NT2/D1 (cell line): ENCODE data around the gene CD2.

Experiments
- DNase-seq: peaks from one replicate; pipeline ENCODE4 v3.0.0-alpha.2; 2011; ENCODE audit warnings: low read depth, low spot score
- H3K27me3 ChIP-seq: 2 replicates; pipeline ENCODE4 v1.6.0; 2011; ENCODE audit warnings: mild to moderate bottlenecking; ENCODE audit not compliant: insufficient read length, insufficient read depth
- H3K36me3 ChIP-seq: 2 replicates; pipeline ENCODE4 v1.6.1; 2011; ENCODE audit warnings: mild to moderate bottlenecking, low read length, mixed read lengths; ENCODE audit not compliant: insufficient read depth, insufficient read length
- H3K4me1 ChIP-seq: 2 replicates; pipeline ENCODE4 v1.5.1; 2011; ENCODE audit not compliant: insufficient read depth, insufficient read length
- H3K4me3 ChIP-seq: 2 replicates; pipeline ENCODE4 v1.5.1; 2011; ENCODE audit warnings: low read depth; ENCODE audit not compliant: insufficient read length
- H3K9ac ChIP-seq: 2 replicates; pipeline ENCODE4 v1.6.0; 2011; ENCODE audit warnings: low read depth; ENCODE audit not compliant: insufficient read length
- H3K9me3 ChIP-seq: 2 replicates; pipeline ENCODE4 v1.5.1; 2011; ENCODE audit warnings: mild to moderate bottlenecking, low read length; ENCODE audit not compliant: insufficient read depth
- SUZ12 ChIP-seq: IDR thresholded peaks from 2 replicates; pipeline ENCODE4 v1.6.1; 2011; ENCODE audit not compliant: insufficient read length, insufficient read depth; ENCODE audit errors: extremely low read depth
- YY1 ChIP-seq: IDR thresholded peaks from 2 replicates; pipeline ENCODE4 v1.6.1; 2011; ENCODE audit not compliant: insufficient read length, insufficient read depth
- ZNF274 ChIP-seq: IDR thresholded peaks from 2 replicates; pipeline ENCODE4 v1.6.1; 2011; ENCODE audit warnings: mild to moderate bottlenecking, low read depth, low read length

The CD2 gene

GRCh38 chr1:116721451-116722007 lies 32.7 kb upstream of the CD2 start:
- Histone ChIP-seq H3K4me1 (no peaks in the 10 kb centered on the region), H3K9ac (no peak overlapping the region), H3K9me3 (peaks cover 8% of the 10 kb centered on the region; the same call in 1 of the 2 replicates), H3K27me3 (no peaks in the 10 kb centered on the region), H3K36me3 (no peaks in the 10 kb centered on the region), H3K4me3 (no peak overlapping the region)
- no peak for DNase-seq
- TF ChIP-seq YY1, result no peak
- no peak for TF ChIP-seq ZNF274
- no peak for TF ChIP-seq SUZ12

- Histone ChIP-seq H3K36me3 (no peaks in the 10 kb centered on the region), H3K4me1 (no peaks in the 10 kb centered on the region), H3K4me3 (no peak overlapping the region), H3K9ac (no peak overlapping the region), H3K27me3 (no peaks in the 10 kb centered on the region), H3K9me3 (peaks cover 5% of the 10 kb centered on the region; the same call in 1 of the 2 replicates)
- no peak for DNase-seq
- TF ChIP-seq YY1 (no peak), SUZ12 (no peak), ZNF274 (no peak)
Observed at GRCh38 chr1:116722016-116722838, 32.0 kb upstream of the CD2 start.

DNA sequence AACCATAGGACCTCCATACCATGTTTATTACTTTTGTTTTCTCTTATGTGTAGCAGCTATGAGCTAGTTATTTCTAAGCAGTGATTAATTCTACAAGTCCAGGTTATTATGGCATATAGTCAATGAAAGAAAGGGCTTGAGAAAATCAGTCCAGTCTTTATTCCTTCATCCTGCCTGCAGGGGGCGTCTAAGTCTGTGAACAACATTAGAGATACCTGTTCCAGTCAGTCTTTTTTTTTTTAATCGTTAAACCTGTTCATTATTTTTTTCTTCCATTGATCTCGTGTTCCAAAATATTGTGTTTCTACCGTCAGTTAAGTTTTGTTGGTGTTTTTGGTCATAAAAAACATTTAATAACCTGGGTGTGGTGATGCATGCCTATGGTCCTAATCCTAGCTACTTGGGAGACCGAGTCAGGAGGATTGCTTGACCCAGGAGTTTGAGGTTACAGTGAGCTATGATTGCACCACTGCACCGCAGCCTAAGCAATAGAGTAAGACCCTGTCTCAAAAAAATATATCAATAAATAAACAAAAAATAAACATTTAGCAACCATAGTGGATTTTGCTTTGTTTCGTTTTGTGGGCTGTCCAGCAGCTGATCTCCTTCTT lies 29.4 kb upstream of the CD2 start:
- Histone ChIP-seq H3K27me3 (no peaks in the 10 kb centered on the region), H3K9ac (no peak overlapping the region), H3K4me3 (no peak overlapping the region), H3K4me1 (no peaks in the 10 kb centered on the region), H3K36me3 (no peaks in the 10 kb centered on the region), H3K9me3 (no peaks in the 10 kb centered on the region)
- DNase-seq, result peak; percentile 63
- TF ChIP-seq YY1 (no peak), SUZ12 (no peak), ZNF274 (no peak)

DNA sequence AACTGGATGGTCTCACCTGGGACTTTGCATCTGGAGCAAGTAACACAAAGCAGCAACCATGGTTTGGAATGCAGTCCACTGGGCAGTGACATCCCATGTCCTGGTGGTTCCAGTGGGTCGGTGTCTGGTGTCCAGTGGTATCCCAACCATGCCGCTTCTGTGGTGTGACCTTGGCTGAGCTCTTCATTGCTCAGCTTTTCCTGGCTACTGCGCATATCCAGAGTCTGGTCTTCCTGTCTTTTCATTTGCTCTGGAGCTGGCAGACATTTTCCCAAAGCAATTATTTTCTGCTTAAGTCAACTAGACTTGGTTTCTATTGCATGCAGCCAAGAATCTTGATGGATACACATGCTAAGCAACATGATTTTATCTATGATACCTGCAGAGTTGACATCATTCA lies 28.4 kb upstream of the CD2 start:
- H3K9ac ChIP-seq, result no peak overlapping the region

DNA sequence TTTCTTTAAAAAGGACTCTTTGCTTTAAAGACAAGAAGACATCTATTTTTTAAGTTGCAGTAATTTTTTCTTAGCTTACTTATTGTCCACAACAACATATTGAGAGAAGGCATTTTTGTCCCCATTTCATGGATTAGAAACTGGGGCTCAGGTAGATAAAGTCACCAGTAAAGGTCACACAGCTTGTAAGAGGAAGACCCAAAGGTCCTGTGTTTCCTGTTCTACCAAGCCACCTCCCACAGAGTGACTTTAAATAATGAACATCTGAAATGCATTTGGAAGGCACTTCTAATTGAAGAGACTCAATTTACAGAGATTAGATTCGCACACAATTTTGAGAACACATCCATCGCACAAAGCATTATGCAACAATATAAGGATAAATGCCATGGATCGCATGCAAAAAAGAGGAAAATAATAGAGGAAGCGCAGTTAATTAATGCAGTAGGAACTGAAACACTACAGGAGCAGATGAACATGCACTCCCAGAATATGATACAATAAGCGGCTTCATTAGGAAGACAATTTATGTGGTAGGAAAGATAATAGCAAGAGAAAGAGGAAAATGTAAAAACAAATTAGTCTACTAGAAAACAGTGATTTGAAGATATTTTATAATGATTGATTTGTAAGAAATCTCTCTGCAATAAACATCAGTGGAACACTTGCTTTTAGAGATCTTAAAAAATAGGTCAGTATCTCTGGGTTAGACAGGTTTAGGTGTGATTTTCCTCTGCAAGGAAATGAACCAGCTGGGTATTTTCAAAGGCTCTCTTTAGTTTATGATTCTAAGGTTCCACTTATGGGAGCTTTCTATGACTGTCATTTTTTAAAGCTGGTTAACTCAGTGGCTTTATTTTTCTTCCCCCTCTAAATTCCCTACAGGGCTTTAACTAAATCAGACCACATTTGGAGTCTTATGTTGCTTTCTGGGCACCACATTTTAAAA lies 27.1 kb upstream of the CD2 start:
- no peak for DNase-seq
- H3K9ac ChIP-seq, result no peak overlapping the region

More for the DNA sequence above, 28.4 kb upstream of the CD2 start:
- Histone ChIP-seq H3K27me3 (no peaks in the 10 kb centered on the region), H3K4me3 (no peak overlapping the region), H3K9me3 (no peaks in the 10 kb centered on the region), H3K36me3 (no peaks in the 10 kb centered on the region), H3K4me1 (no peaks in the 10 kb centered on the region)
- no peak for DNase-seq
- TF ChIP-seq ZNF274 (no peak), SUZ12 (no peak), YY1 (no peak)

GRCh38 chr1:116731439-116731838 lies 22.8 kb upstream of the CD2 start:
- TF ChIP-seq ZNF274, result no peak
- TF ChIP-seq YY1, result no peak
- TF ChIP-seq SUZ12, result no peak
- no peak overlapping the region for H3K9ac ChIP-seq
- DNase-seq, result no peak
- no peaks in the 10 kb centered on the region for H3K36me3 ChIP-seq
- H3K4me1 ChIP-seq, result no peaks in the 10 kb centered on the region
- H3K4me3 ChIP-seq, result no peak overlapping the region
- no peaks in the 10 kb centered on the region for H3K27me3 ChIP-seq
- H3K9me3 ChIP-seq, result no peaks in the 10 kb centered on the region

More for the DNA sequence above, 27.1 kb upstream of the CD2 start:
- H3K27me3 ChIP-seq, result no peaks in the 10 kb centered on the region
- H3K9me3 ChIP-seq, result no peaks in the 10 kb centered on the region
- no peak overlapping the region for H3K4me3 ChIP-seq
- H3K36me3 ChIP-seq, result no peaks in the 10 kb centered on the region
- TF ChIP-seq ZNF274 (no peak), YY1 (no peak), SUZ12 (no peak)
- no peaks in the 10 kb centered on the region for H3K4me1 ChIP-seq

DNA sequence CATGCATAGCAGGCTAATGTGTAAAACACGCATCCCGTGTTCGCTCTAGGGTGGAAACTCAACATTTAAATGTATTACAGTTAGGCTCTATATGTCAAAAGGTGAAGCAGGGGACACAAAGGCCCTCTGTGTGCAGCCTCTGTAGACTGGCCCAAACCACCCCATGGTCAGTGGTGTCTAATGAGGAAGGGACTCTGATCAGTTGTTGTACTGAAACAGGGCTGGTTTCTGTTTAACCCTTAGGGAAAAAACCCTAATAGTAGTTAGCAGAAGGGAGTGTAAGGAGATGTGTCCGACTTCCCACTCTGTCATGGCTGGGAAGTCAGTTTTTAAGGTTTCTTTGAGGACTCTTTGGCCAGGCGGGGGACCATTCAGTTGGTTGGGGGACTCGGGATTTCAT lies 21.5 kb upstream of the CD2 start:
- TF ChIP-seq ZNF274 (no peak), YY1 (no peak), SUZ12 (no peak)
- Histone ChIP-seq H3K27me3 (no peaks in the 10 kb centered on the region), H3K9ac (no peak overlapping the region), H3K36me3 (no peaks in the 10 kb centered on the region), H3K4me1 (no peaks in the 10 kb centered on the region), H3K4me3 (no peak overlapping the region), H3K9me3 (no peaks in the 10 kb centered on the region)
- DNase-seq, result no peak
